Prostate gland (tissue), 2 donors: ENCODE measurements around the gene SLC35G3. TPM values are rescaled to one million over a fixed set of nuclear protein-coding genes. Genes with fewer than 3 reads are reported as not detected.

Source experiments
- DNase-seq: peaks from one replicate; pipeline ENCODE4 v3.0.0-alpha.2; 2019; ENCODE audit warnings: low spot score
- H3K27ac ChIP-seq, 2 donors: fragments of 200-600 bp; sonication (generic); 2 replicates each; pipeline ENCODE4 v1.5.1; 2017 to 2019
- H3K27me3 ChIP-seq: fragments of 200-600 bp; sonication (generic); replicated peaks from 2 replicates; pipeline ENCODE4 v1.5.1; 2019; ENCODE audit not compliant: insufficient read depth
- H3K36me3 ChIP-seq, 2 donors: fragments of 200-600 bp; sonication (generic); 1 replicate in 1 of 2; 2 replicates in 1 of 2; pipeline versions ENCODE4 v1.5.1 to v1.8.1; 2017 to 2019
- H3K4me1 ChIP-seq: fragments of 200-600 bp; sonication (generic); replicated peaks from 2 replicates; pipeline ENCODE4 v1.5.1; 2019
- H3K4me3 ChIP-seq, 2 donors: fragments of 200-600 bp; sonication (generic); 2 replicates each; pipeline ENCODE4 v1.5.1; 2017 to 2019
- H3K9me3 ChIP-seq: fragments of 200-600 bp; sonication (generic); 2 replicates; pipeline ENCODE4 v1.5.1; 2017
- CTCF ChIP-seq, 4 experiments: fragments of 200-600 bp in 2 of 4; fragments of 450-650 bp in 2 of 4; sonication (generic) in 2 of 4; IDR thresholded peaks; 1 replicate in 3 of 4; 2 replicates in 1 of 4; pipeline ENCODE4 v1.5.1; 2016 to 2019; ENCODE audit warnings: antibody characterized with exemption in 4 of 4, mild to moderate bottlenecking in 2 of 4, moderate library complexity in 2 of 4
- POLR2A ChIP-seq: fragments of 450-650 bp; IDR thresholded peaks from one replicate; pipeline ENCODE4 v1.6.1; 2016; ENCODE audit warnings: antibody characterized with exemption, mild to moderate bottlenecking
- POLR2AphosphoS5 ChIP-seq: sonication (generic); formaldehyde crosslinking; IDR thresholded peaks from one replicate; pipeline ENCODE4 v1.6.1; 2017; ENCODE audit warnings: antibody characterized with exemption
- WGBS: methylation state at CpG from one replicate; pipeline ENCODE4 v1.1.5; 2018; 5-methylcytosine and 5-hydroxymethylcytosine counted together
- intact Hi-C: fragments of 100-400 bp; cut with DNase I; formaldehyde crosslinking; loops from one replicate; pipeline ENCODE4 v1.14.2; 2022
- total RNA-seq, 2 donors: library from RNA; depleted of rRNA; stranded (reverse); fragments of >200 nt; gene quantifications; one replicate each; pipeline ENCODE4 v1.1.0, GENCODE V29; 2016

The SLC35G3 gene
- total RNA-seq, 2 donors from 2014 or later, result 0.34 TPM; not detected in 1

GRCh38 chr17:35217107-35217506 is 22.9 kb upstream of the SLC35G3 start:
- DNase-seq, result no peak

GRCh38 chr17:35214631-35215273 is 20.6 kb upstream of the SLC35G3 start:
- 65% methylated on average over 5 of the region's 5 CpGs for WGBS
- no peaks in the 10 kb centered on the region for H3K9me3 ChIP-seq
- intact Hi-C loops, result loop anchor here (5.0 kb wide), 1 partner anchor 123 kb away; no protein-coding TSS in a partner anchor
- no peaks in the 10 kb centered on the region for H3K36me3 ChIP-seq
- H3K4me1 ChIP-seq, result no peaks in the 10 kb centered on the region
- no peak for DNase-seq
- H3K27ac ChIP-seq, result no peak overlapping the region
- TF ChIP-seq CTCF (IDR thresholded peaks at IDR 0.05) (no peak), POLR2A (no peak), POLR2AphosphoS5 (no peak)
- no peaks in the 10 kb centered on the region for H3K27me3 ChIP-seq
- no peak overlapping the region for H3K4me3 ChIP-seq

More at GRCh38 chr17:35217107-35217506, 22.9 kb upstream of the SLC35G3 start:
- no peaks in the 10 kb centered on the region for H3K9me3 ChIP-seq
- H3K27me3 ChIP-seq, result no peaks in the 10 kb centered on the region
- intact Hi-C loops, result loop anchor here (5.0 kb wide), 1 partner anchor 120 kb away; no protein-coding TSS in a partner anchor
- TF ChIP-seq POLR2A, result no peak
- TF ChIP-seq CTCF (IDR thresholded peaks at IDR 0.05), result no peak
- no peak for TF ChIP-seq POLR2AphosphoS5
- no peaks in the 10 kb centered on the region for H3K4me1 ChIP-seq
- no peak overlapping the region for H3K27ac ChIP-seq
- no peaks in the 10 kb centered on the region for H3K36me3 ChIP-seq
- no peak overlapping the region for H3K4me3 ChIP-seq
- 39% methylated on average over 5 of the region's 5 CpGs for WGBS

GRCh38 chr17:35214192-35214591 is 20.0 kb upstream of the SLC35G3 start:
- H3K4me3 ChIP-seq, result no peak overlapping the region
- no peak overlapping the region for H3K27ac ChIP-seq
- H3K36me3 ChIP-seq, result no peaks in the 10 kb centered on the region
- intact Hi-C loops, result no loop called here
- no peaks in the 10 kb centered on the region for H3K4me1 ChIP-seq
- 12% methylated on average over 3 of the region's 3 CpGs for WGBS
- no peaks in the 10 kb centered on the region for H3K27me3 ChIP-seq
- no peak for DNase-seq
- no peaks in the 10 kb centered on the region for H3K9me3 ChIP-seq
- TF ChIP-seq POLR2A, result no peak
- TF ChIP-seq CTCF (IDR thresholded peaks at IDR 0.05), result no peak
- TF ChIP-seq POLR2AphosphoS5, result no peak

- intact Hi-C loops, result no loop called here
- no peaks in the 10 kb centered on the region for H3K4me1 ChIP-seq
- H3K27ac ChIP-seq, result no peak overlapping the region
- no peak for TF ChIP-seq POLR2AphosphoS5
- no peak for TF ChIP-seq POLR2A
- TF ChIP-seq CTCF (IDR thresholded peaks at IDR 0.05), result no peak
- no peaks in the 10 kb centered on the region for H3K27me3 ChIP-seq
- H3K4me3 ChIP-seq, result no peak overlapping the region
- DNase-seq, result no peak
- no peaks in the 10 kb centered on the region for H3K36me3 ChIP-seq
- 75% methylated on average over 5 of the region's 5 CpGs for WGBS
- no peaks in the 10 kb centered on the region for H3K9me3 ChIP-seq
These were observed 19.3 kb upstream of the SLC35G3 start for GRCh38 chr17:35213412-35213940.

- H3K36me3 ChIP-seq, result no peaks in the 10 kb centered on the region
- no peaks in the 10 kb centered on the region for H3K9me3 ChIP-seq
- TF ChIP-seq POLR2AphosphoS5, result no peak
- TF ChIP-seq POLR2A, result no peak
- no peak for TF ChIP-seq CTCF (IDR thresholded peaks at IDR 0.05)
- H3K27me3 ChIP-seq, result no peaks in the 10 kb centered on the region
- no peaks in the 10 kb centered on the region for H3K4me1 ChIP-seq
- H3K4me3 ChIP-seq, result no peak overlapping the region
- no peak for DNase-seq
- intact Hi-C loops, result no loop called here
- no peak overlapping the region for H3K27ac ChIP-seq
- WGBS, result 90% methylated on average over 4 of the region's 4 CpGs
These were observed 18.5 kb upstream of the SLC35G3 start for GRCh38 chr17:35212668-35213067.
